ENCODE results near the gene UBE2G1. TPM values are rescaled to one million over a fixed set of nuclear protein-coding genes. Genes with fewer than 3 reads are reported as not detected.
A peak's percentile ranks its signal among the peaks of the same experiment; 100 is the strongest.

UBE2G1 gene
- total and polyA plus RNA-seq, 2 of the 13 experiments (the other 11 are each of a cell fraction or from before 2014, with no cell fraction given) = 27.9 to 42.6 TPM

GRCh38 chr17:4310354-4311060 is 56.0 kb downstream of the UBE2G1 start (continued):
- no peak for TF ChIP-seq ETS1 (CRISPR knock-in tag; IDR thresholded peaks at IDR 0.05)
- TF ChIP-seq ZSCAN22 (CRISPR knock-in tag; IDR thresholded peaks at IDR 0.05) = no peak
- TF ChIP-seq EED (CRISPR knock-in tag; IDR thresholded peaks at IDR 0.05) = no peak
- peak; percentile 28 for TF ChIP-seq PHF5A (CRISPR knock-in tag; IDR thresholded peaks at IDR 0.05; ENCODE audit: low read depth, unreplicated experiment)
- no peak for TF ChIP-seq ZNF792 (CRISPR knock-in tag; IDR thresholded peaks at IDR 0.05)
- TF ChIP-seq ATF7 (IDR thresholded peaks at IDR 0.05) = peak; percentile 44; the same call in 1 of the 2 replicates
- no peak; the same call in 1 of the 2 replicates for TF ChIP-seq ATF7 (CRISPR knock-in tag; IDR thresholded peaks at IDR 0.05)
- no peak for TF ChIP-seq ARHGAP35 (CRISPR knock-in tag; IDR thresholded peaks at IDR 0.05; ENCODE audit: borderline replicate concordance)
- TF ChIP-seq ZNF234 (CRISPR knock-in tag; conservative IDR thresholded peaks at IDR 0.05) = no peak
- no peak for TF ChIP-seq POLR2AphosphoS5 (IDR thresholded peaks at IDR 0.05; ENCODE audit: low read depth, low read length)
- TF ChIP-seq HDAC2 (CRISPR knock-in tag; IDR thresholded peaks at IDR 0.05) = peak; percentile 60; the same call in 1 of the 2 replicates
- no peak for TF ChIP-seq ZNF589 (CRISPR knock-in tag; conservative IDR thresholded peaks at IDR 0.05)
- TF ChIP-seq SKI (IDR thresholded peaks at IDR 0.05; ENCODE audit: partially characterized antibody) = no peak
- TF ChIP-seq KLF9 (CRISPR knock-in tag; IDR thresholded peaks at IDR 0.05; ENCODE audit: low read depth) = no peak
- TF ChIP-seq SATB2 (CRISPR knock-in tag; IDR thresholded peaks at IDR 0.05) = no peak
- peak; percentile 32 for TF ChIP-seq XRCC5 (optimal IDR thresholded peaks at IDR 0.05; ENCODE audit: low read length)
- peak; percentile 85; the same call in 1 of the 2 replicates for TF ChIP-seq NCOR1 (IDR thresholded peaks at IDR 0.05; ENCODE audit: borderline replicate concordance, low read length)
- no peak for TF ChIP-seq ARID2 (CRISPR knock-in tag; IDR thresholded peaks at IDR 0.05; ENCODE audit: borderline replicate concordance)
- TF ChIP-seq PPARG (CRISPR knock-in tag; conservative IDR thresholded peaks at IDR 0.05) = no peak
- TF ChIP-seq JUNB (CRISPR knock-in tag; IDR thresholded peaks at IDR 0.05; ENCODE audit: borderline replicate concordance) = no peak
- no peak for TF ChIP-seq KDM5B (CRISPR knock-in tag; IDR thresholded peaks at IDR 0.05; ENCODE audit: borderline replicate concordance)
- TF ChIP-seq ZNF281 (CRISPR knock-in tag; IDR thresholded peaks at IDR 0.05; ENCODE audit: borderline replicate concordance) = peak; percentile 86
- no peak for TF ChIP-seq ATF6 (CRISPR knock-in tag; conservative IDR thresholded peaks at IDR 0.05)
- TF ChIP-seq ZNF143 (CRISPR knock-in tag; IDR thresholded peaks at IDR 0.05) = no peak
- no peak for TF ChIP-seq ZSCAN21 (CRISPR knock-in tag; IDR thresholded peaks at IDR 0.05; ENCODE audit: borderline replicate concordance)
- TF ChIP-seq ZNF468 (CRISPR knock-in tag; IDR thresholded peaks at IDR 0.05) = no peak

All from HepG2 (cell line).